GM19099 (cell line): ENCODE measurements around the gene IL18.

Source experiments
- POLR2A ChIP-seq: IDR thresholded peaks from 3 replicates; pipeline ENCODE4 v1.6.1; 2011; ENCODE audit warnings: low read depth; ENCODE audit not compliant: insufficient read length; ENCODE audit errors: extremely low read depth

Gene IL18

GRCh38 chr11:112163875-112164685 is at the start of gene IL18:
Gene IL18 (minus strand): TSS chr11:112164094. CDS start chr11:112155053, 9,041 bp downstream.
- TF ChIP-seq POLR2A: no peak

DNA sequence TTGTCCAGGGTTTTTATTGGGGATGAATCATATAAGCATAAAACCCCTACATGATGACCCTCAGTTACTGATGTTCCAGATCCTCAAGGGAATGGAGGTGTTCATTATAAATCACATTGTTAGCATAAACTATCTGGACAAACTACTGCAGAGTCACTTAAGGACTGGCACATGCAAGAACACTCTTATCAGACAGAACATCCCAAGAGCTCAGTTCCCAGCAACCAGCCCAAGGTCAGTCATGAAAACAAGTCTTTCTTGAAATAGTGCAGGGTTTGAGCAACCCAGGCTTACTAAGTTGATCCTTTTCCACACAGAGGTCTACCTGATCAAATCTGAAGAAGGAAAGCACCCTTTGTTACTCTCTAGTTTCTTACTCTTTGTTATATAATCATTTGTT is 48.8 kb upstream of the IL18 start:
- TF ChIP-seq POLR2A: no peak

DNA sequence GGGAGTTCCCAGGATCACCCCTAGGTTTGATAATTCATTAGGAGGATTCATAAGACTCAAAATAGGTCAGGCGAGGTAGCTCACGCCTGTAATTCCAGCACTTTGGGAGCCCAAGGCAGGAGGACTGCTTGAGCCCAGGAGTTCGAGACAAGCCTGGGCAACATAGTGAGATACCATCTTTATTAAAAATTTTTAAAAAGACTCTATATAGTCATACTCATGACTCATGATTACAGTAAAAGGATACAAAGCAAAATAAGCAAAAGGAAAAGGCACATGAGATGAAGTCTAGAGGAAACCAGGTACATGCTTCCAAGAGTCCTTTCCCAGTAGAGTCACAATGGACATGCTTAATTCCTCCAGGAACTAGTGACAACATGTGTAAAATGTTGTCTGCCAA is 48.4 kb upstream of the IL18 start:
- TF ChIP-seq POLR2A: no peak

DNA sequence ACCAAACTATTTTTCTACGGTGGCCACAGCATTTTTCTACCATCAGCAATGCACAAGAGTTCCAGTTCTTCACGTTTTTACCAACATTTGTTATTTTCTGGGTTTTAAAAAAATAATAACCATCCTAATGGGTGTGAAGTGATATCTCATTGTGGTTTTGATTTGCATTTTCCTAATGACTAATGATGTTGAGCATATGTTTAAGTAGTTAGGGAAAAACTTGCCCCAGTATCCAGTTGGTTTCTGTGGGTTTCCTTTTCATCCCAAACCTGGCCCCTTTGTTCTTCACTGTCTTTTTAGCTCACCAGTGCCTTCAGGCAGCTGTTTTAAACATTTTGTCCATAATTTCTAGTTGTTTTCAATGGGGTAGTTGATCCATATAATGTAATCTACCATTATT is 47.6 kb upstream of the IL18 start:
- no peak for TF ChIP-seq POLR2A

DNA sequence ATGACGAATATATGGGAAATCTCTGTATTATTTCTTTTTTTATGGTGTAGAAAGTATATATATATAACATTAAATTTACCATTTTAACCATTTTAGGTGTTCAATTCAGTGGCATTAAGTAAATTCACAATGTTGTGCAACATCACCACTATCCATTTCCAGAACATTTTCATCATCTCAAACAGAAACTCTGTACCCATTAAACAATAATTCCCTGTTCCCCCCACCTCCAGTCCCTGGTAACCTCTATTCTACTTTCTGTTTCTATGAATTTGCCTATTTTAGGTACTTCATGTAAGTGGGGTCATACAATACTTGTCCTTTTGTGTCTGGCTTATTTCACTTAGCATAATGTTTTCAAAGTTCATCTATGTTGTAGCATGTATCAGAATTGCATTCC is 47.0 kb upstream of the IL18 start:
- no peak for TF ChIP-seq POLR2A

DNA sequence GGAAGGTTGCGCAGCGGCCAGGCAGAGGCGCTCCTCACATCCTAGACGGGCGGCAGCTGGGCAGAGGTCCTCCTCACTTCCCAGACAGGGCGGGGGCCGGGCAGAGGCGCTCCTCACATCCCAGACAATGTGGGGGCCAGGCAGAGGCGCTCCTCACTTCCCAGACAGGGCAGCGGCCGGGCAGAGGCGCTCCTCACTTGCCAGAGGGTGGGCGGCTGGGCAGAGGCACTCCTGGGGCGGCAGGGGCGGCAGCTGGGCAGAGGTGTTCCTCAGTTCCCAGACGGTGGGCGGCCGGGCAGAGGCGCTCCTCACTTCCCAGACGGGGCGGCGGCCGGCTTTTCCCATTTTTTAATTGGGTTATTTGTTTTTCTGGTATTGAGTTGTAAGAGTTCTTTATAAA is 42.2 kb upstream of the IL18 start:
- no peak for TF ChIP-seq POLR2A

DNA sequence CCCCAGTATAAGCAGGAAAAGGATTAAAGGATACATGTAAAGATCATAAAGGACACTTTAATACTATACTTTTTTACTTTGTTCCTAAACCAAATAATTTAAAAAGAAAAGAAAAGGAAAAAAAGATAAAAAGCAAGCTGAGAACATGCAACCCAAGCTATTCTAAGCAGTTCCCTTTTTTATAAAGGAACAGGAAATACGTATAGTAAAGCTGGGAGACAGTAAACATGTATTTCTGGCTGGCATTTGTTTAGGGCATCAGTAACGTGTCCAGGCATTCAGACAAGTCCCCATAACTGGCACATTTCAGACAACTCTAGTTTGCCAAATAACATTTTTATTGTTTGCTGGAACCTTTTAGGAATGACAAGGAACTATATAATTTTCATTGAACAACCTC is 36.4 kb upstream of the IL18 start:
- TF ChIP-seq POLR2A: no peak

DNA sequence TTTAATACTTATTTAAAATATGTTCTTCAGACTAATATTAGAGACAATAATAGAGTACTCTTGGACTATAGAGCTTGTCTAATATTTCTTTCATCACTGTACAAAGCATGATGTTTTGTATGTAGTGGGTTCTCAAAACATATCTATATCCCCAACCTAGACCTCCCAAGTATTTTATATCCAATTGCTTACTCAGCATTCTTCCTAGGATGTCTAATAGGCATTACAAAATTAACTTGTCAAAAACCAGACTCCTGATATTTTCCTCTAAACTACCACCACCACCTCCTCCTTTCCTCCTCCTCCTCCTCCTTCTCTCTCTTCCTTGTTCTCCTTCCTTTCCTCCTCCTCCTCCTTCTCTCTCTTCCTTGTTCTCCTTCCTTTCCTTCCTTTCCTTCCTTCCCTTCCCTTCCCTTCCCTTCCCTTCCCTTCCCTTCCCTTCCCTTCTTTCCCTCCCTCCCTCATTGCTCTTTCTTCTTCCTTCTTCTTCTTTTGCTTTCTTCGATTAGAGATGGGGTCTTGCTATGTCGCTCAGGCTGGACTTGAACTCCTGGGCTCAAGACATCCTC is 32.7 kb upstream of the IL18 start:
- no peak for TF ChIP-seq POLR2A

DNA sequence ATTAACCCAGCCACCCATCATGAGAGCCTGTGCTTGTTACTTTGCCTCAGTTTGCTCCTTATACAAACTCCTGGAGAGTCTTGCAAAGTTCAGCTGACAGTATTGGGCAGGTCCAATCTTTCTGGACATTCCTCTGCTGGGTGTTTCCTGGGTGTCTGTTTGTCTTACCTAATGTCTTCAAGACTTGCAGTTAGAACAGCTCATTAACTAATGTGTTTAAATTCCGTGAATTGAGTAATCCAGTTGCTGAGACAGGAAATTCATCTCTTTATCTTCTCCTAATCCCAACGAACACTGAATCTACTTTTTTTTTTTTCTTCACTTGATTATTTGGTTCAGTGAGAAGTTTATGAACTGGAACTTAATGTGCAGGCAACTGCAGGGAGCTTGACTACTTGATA is 32.1 kb upstream of the IL18 start:
- no peak for TF ChIP-seq POLR2A

DNA sequence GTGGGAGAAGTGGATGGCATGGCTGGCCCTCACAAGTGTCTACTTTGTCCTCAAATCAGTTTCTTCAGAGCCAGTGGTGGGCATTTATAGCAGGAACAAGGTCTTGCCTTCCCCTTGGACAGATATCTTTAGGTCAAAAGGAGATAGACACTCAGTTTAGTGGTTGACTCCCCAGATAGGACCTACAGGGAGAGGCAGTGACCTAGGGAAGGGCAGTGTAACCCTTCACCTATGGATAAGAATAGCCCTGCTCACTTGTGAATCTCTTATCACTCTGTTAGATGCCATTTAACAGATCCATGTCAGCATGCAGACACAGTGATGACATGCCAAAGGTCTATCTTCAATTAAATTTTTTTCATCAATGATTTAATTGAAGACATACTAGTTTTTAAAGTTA is 22.4 kb upstream of the IL18 start:
- no peak for TF ChIP-seq POLR2A

GRCh38 chr11:112185883-112186282 is 22.0 kb upstream of the IL18 start:
- TF ChIP-seq POLR2A: no peak

- TF ChIP-seq POLR2A: no peak
These were observed 19.0 kb upstream of the IL18 start for GRCh38 chr11:112182867-112183266.

DNA sequence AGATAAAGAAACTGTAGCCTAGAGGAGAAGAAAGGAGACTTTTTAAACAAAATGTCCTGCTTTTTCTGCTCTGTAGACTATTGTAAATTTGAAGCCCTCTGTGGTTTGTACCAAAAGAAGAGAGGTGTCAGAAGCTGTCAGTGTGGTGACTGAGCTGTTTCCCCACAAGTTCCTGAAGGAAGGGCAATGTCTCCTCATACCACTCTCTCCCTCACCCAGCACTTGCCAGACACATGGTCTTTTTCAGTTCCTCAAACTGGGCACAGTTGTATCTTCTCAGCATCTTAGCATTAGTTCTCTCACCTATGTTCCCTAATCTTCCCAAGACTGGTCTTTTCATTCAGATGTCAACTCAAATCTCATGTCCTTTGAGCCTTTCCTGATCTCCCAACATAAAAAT is 15.7 kb upstream of the IL18 start:
- TF ChIP-seq POLR2A: no peak

DNA sequence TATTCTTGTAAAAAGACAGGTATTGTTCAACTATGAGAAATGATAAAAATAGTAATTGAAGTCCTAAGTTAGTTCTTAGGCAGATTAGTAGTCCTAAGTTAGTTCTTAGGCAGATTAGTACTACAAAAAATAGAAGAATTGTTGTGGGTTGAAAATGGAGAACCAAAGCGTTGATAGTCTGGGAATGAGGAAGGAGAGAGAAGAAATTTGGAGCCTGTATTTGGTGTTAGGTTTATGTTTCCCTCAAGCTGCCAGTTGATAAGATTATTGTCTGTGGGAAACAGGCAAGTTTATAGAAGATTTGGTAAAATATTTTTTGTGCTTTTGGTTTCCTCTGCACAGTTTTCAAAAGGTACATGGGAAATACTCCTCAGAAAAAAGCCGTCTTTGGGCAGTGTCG is 15.0 kb upstream of the IL18 start:
- no peak for TF ChIP-seq POLR2A

GRCh38 chr11:112178428-112178827 is 14.5 kb upstream of the IL18 start:
- no peak for TF ChIP-seq POLR2A

- TF ChIP-seq POLR2A: no peak
These were observed 13.7 kb upstream of the IL18 start for GRCh38 chr11:112177589-112177988.

GRCh38 chr11:112176077-112176476 is 12.2 kb upstream of the IL18 start:
- no peak for TF ChIP-seq POLR2A

- no peak for TF ChIP-seq POLR2A
These were observed 11.7 kb upstream of the IL18 start for GRCh38 chr11:112175599-112175952.
